ENCODE data around the gene SOX30.

Gene SOX30

DNA sequence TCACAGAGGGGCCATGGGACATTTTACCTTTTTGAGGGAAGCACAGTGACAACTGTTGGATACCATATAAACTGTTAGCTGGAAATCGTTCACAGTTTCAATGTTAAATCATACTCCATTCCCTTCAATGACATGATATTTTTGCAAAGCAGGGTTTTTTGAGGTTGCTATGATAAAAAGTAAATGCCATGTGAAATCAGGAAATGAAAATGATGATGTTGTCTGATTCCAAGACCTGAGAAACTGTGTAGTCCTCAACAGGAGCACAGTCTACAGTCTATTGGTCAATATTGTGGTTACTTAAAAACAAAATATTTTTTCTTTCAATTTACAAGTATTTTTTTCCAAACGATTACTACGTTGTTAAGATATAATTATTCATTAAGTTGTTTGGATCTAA, 52.7 kb downstream of the SOX30 start:
- Histone ChIP-seq H3K27ac (no peak overlapping the region), H3K36me3 (replicated peaks) (no peaks in the 10 kb centered on the region), H3K4me3 (ENCODE audit: low read depth, low read length) (no peak overlapping the region), H3K27me3 (replicated peaks) (no peaks in the 10 kb centered on the region)
- in situ Hi-C loops (cut with HindIII; ENCODE audit: low pct_ligation_motif_present, low sequenced_read_pairs), result no loop called here
- DNase-seq, result no peak
- TF ChIP-seq, protein P1, sequence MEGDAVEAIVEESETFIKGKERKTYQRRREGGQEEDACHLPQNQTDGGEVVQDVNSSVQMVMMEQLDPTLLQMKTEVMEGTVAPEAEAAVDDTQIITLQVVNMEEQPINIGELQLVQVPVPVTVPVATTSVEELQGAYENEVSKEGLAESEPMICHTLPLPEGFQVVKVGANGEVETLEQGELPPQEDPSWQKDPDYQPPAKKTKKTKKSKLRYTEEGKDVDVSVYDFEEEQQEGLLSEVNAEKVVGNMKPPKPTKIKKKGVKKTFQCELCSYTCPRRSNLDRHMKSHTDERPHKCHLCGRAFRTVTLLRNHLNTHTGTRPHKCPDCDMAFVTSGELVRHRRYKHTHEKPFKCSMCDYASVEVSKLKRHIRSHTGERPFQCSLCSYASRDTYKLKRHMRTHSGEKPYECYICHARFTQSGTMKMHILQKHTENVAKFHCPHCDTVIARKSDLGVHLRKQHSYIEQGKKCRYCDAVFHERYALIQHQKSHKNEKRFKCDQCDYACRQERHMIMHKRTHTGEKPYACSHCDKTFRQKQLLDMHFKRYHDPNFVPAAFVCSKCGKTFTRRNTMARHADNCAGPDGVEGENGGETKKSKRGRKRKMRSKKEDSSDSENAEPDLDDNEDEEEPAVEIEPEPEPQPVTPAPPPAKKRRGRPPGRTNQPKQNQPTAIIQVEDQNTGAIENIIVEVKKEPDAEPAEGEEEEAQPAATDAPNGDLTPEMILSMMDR (IDR thresholded peaks at IDR 0.05; ENCODE audit: low read depth, low read length, missing control alignments), result no peak

GRCh38 chr5:157598350-157598936, 53.8 kb downstream of the SOX30 start:
- no peaks in the 10 kb centered on the region for H3K27me3 ChIP-seq (replicated peaks)
- in situ Hi-C loops (cut with HindIII; ENCODE audit: low pct_ligation_motif_present, low sequenced_read_pairs), result no loop called here
- H3K36me3 ChIP-seq (replicated peaks), result no peaks in the 10 kb centered on the region
- no peak for DNase-seq
- TF ChIP-seq, protein P1 (IDR thresholded peaks at IDR 0.05; ENCODE audit: low read depth, low read length, missing control alignments), result no peak
- H3K4me3 ChIP-seq (ENCODE audit: low read depth, low read length), result no peak overlapping the region
- H3K27ac ChIP-seq, result no peak overlapping the region

GRCh38 chr5:157597277-157597676, 55.0 kb downstream of the SOX30 start:
- Histone ChIP-seq H3K36me3 (replicated peaks) (no peaks in the 10 kb centered on the region), H3K27ac (no peak overlapping the region), H3K4me3 (ENCODE audit: low read depth, low read length) (no peak overlapping the region), H3K27me3 (replicated peaks) (no peaks in the 10 kb centered on the region)
- TF ChIP-seq, protein P1 (IDR thresholded peaks at IDR 0.05; ENCODE audit: low read depth, low read length, missing control alignments), result no peak
- in situ Hi-C loops (cut with HindIII; ENCODE audit: low pct_ligation_motif_present, low sequenced_read_pairs), result no loop called here
- no peak for DNase-seq

- Histone ChIP-seq H3K4me3 (ENCODE audit: low read depth, low read length) (no peak overlapping the region), H3K27ac (no peak overlapping the region), H3K27me3 (replicated peaks) (no peaks in the 10 kb centered on the region), H3K36me3 (replicated peaks) (no peaks in the 10 kb centered on the region)
- TF ChIP-seq, protein P1 (IDR thresholded peaks at IDR 0.05; ENCODE audit: low read depth, low read length, missing control alignments), result no peak
- DNase-seq, result no peak
- in situ Hi-C loops (cut with HindIII; ENCODE audit: low pct_ligation_motif_present, low sequenced_read_pairs), result no loop called here
These were observed 55.8 kb downstream of the SOX30 start for GRCh38 chr5:157596487-157596886.

DNA sequence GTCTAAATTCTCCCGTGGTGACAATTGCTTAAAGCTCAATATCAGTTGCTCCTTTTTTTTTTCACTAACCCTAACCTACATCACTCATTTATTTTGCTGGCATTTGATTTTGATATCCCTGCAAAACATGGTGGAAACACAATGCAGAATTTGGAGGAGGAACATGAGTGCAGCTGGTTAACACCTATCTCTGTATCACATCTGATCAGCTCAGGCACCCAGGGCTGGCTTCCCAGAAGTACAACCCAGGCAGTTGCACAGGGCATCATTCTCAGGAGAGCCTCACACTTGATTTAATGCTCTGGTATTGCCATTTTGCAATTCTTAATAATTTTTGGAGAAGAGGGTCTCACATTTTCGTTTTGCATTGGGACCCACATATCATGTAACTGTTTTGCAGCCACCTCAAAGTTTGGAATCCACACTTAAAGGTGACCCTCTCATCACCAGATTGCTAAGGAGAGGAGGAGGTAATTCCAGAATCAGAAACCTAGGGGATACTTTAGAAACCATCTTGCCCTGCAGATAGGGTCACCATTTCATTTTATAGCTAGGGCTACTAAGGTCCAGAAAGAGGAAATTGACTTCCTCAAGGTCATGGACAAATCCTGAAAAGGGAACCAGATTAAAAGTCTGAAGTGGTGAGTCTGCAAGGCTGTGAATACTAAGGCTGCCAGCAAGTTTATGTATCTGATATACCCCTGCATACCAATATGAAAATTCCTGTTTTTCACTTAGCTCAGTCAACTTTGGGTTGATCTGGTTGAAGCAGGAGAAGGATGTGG, 57.4 kb downstream of the SOX30 start:
- in situ Hi-C loops (cut with HindIII; ENCODE audit: low pct_ligation_motif_present, low sequenced_read_pairs), result no loop called here
- Histone ChIP-seq H3K27me3 (replicated peaks) (no peaks in the 10 kb centered on the region), H3K27ac (no peak overlapping the region), H3K36me3 (replicated peaks) (no peaks in the 10 kb centered on the region), H3K4me3 (ENCODE audit: low read depth, low read length) (no peak overlapping the region)
- DNase-seq, result no peak
- TF ChIP-seq, protein P1 (IDR thresholded peaks at IDR 0.05; ENCODE audit: low read depth, low read length, missing control alignments), result no peak
